Ascending aorta (tissue), 2 donors: ENCODE measurements around the gene TBC1D4. TPM values are rescaled to one million over a fixed set of nuclear protein-coding genes. Genes with fewer than 3 reads are reported as not detected.

Experiments
- DNase-seq, 2 donors: peaks; one replicate each; pipeline ENCODE4 v3.0.0-alpha.2; 2019; ENCODE audit warnings: low spot score in 2 of 2
- H3K27ac ChIP-seq, 2 donors: fragments of 200-600 bp; sonication (generic); one replicate each; pipeline ENCODE4 v1.5.1; 2016 to 2017; ENCODE audit warnings: mild to moderate bottlenecking in 1 of 2
- H3K27me3 ChIP-seq: fragments of 200-600 bp; sonication (generic); one replicate; pipeline ENCODE4 v1.5.1; 2017
- H3K36me3 ChIP-seq, 2 donors: fragments of 200-600 bp; sonication (generic); one replicate each; pipeline ENCODE4 v1.5.1; 2016
- H3K4me1 ChIP-seq, 2 donors: fragments of 200-600 bp; sonication (generic); one replicate each; pipeline ENCODE4 v1.5.1; 2016 to 2017; ENCODE audit warnings: mild to moderate bottlenecking in 1 of 2
- H3K4me3 ChIP-seq, 2 donors: fragments of 200-600 bp; sonication (generic); one replicate each; pipeline ENCODE4 v1.5.1; 2016 to 2017; ENCODE audit warnings: mild to moderate bottlenecking in 1 of 2
- H3K9me3 ChIP-seq, 2 donors: fragments of 200-600 bp; sonication (generic); one replicate each; pipeline ENCODE4 v1.5.1; 2016
- CTCF ChIP-seq, 3 experiments: fragments of 200-600 bp in 2 of 3; fragments of 450-650 bp in 1 of 3; sonication (generic) in 2 of 3; IDR thresholded peaks; one replicate each; pipeline ENCODE4 v1.5.1; 2016 to 2019; ENCODE audit warnings: antibody characterized with exemption in 3 of 3, mild to moderate bottlenecking in 1 of 3, moderate library complexity in 1 of 3
- intact Hi-C: fragments of 100-400 bp; cut with DNase I; formaldehyde crosslinking; loops from one replicate; pipeline ENCODE4 v1.15.1; 2023
- total RNA-seq: library from RNA; depleted of rRNA; stranded (reverse); fragments of >200 nt; gene quantifications from one replicate; pipeline ENCODE4 v1.1.0, GENCODE V29; 2016

Gene TBC1D4
- total RNA-seq, 1 donor from 2014 or later: 9.5 TPM

- no peak for DNase-seq
- Histone ChIP-seq H3K27ac (no peak overlapping the region), H3K4me1 (no peaks in the 10 kb centered on the region), H3K9me3 (no peaks in the 10 kb centered on the region), H3K4me3 (peak overlapping the region in 1 of 2 donors; percentile 36), H3K27me3 (no peaks in the 10 kb centered on the region), H3K36me3 (no peaks in the 10 kb centered on the region)
- TF ChIP-seq CTCF (IDR thresholded peaks at IDR 0.05): no peak
- intact Hi-C loops: no loop called here
Observed at GRCh38 chr13:75326173-75327134, 155.5 kb downstream of the TBC1D4 start.

- Histone ChIP-seq H3K27ac (no peak overlapping the region), H3K4me3 (no peak overlapping the region), H3K9me3 (no peaks in the 10 kb centered on the region), H3K4me1 (no peaks in the 10 kb centered on the region), H3K27me3 (no peaks in the 10 kb centered on the region), H3K36me3 (no peaks in the 10 kb centered on the region)
- intact Hi-C loops: no loop called here
- no peak for DNase-seq
- TF ChIP-seq CTCF (IDR thresholded peaks at IDR 0.05): no peak
Observed at GRCh38 chr13:75325711-75326110, 156.3 kb downstream of the TBC1D4 start.

- Histone ChIP-seq H3K27ac (no peak overlapping the region), H3K36me3 (no peaks in the 10 kb centered on the region), H3K4me3 (no peak overlapping the region), H3K4me1 (no peaks in the 10 kb centered on the region), H3K27me3 (no peaks in the 10 kb centered on the region), H3K9me3 (no peaks in the 10 kb centered on the region)
- no peak for DNase-seq
- TF ChIP-seq CTCF (IDR thresholded peaks at IDR 0.05): no peak
- intact Hi-C loops: no loop called here
Observed at GRCh38 chr13:75324413-75324940, 157.5 kb downstream of the TBC1D4 start.

- TF ChIP-seq CTCF (IDR thresholded peaks at IDR 0.05): no peak
- H3K4me3 ChIP-seq: no peak overlapping the region
- no peak for DNase-seq
- H3K27ac ChIP-seq: no peak overlapping the region
- no peaks in the 10 kb centered on the region for H3K36me3 ChIP-seq
- H3K27me3 ChIP-seq: no peaks in the 10 kb centered on the region
- intact Hi-C loops: no loop called here
- H3K4me1 ChIP-seq: no peaks in the 10 kb centered on the region
- no peaks in the 10 kb centered on the region for H3K9me3 ChIP-seq
Observed at GRCh38 chr13:75321084-75321483, 160.9 kb downstream of the TBC1D4 start.

- TF ChIP-seq CTCF (IDR thresholded peaks at IDR 0.05): no peak
- intact Hi-C loops: no loop called here
- DNase-seq: no peak
Observed at GRCh38 chr13:75319254-75319653, 162.7 kb downstream of the TBC1D4 start.

More at GRCh38 chr13:75319254-75319653, 162.7 kb downstream of the TBC1D4 start:
- Histone ChIP-seq H3K9me3 (no peaks in the 10 kb centered on the region), H3K4me1 (no peaks in the 10 kb centered on the region), H3K27me3 (no peaks in the 10 kb centered on the region), H3K27ac (no peak overlapping the region), H3K36me3 (no peaks in the 10 kb centered on the region), H3K4me3 (no peak overlapping the region)
